NT2/D1 (cell line): ENCODE measurements around the gene KRTAP5-8.

Source experiments
- SUZ12 ChIP-seq: IDR thresholded peaks from 2 replicates; pipeline ENCODE4 v1.6.1; 2011; ENCODE audit not compliant: insufficient read length, insufficient read depth; ENCODE audit errors: extremely low read depth
- ZNF274 ChIP-seq: IDR thresholded peaks from 2 replicates; pipeline ENCODE4 v1.6.1; 2011; ENCODE audit warnings: mild to moderate bottlenecking, low read depth, low read length

GRCh38 chr11:71530602-71531001 lies 7.2 kb upstream of the KRTAP5-8 start:
- TF ChIP-seq ZNF274 (no peak), SUZ12 (no peak)
